Measurements from ENCODE around the gene PRPF8.

The PRPF8 gene

DNA sequence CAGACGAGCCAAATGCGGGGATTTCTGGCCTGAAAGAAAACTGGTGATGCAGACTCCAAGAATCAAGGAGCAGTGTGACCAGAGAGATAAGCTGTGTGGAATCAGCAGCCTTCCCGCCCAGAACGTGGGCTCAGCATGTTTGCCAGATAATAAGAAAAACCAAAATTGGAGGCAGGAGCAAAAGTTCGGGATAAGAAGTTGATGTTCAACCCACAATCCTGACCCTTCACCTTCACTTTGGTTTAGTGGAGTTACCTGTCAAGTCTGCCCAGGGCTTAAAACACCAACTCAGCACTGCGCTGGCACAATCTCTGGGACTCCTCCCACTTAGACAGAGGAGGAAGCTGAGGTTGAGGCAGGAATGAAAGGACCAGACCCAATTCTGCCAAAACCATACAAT, 59.1 kb downstream of the PRPF8 start:
- no peak for DNase-seq (ENCODE audit: low read depth)

DNA sequence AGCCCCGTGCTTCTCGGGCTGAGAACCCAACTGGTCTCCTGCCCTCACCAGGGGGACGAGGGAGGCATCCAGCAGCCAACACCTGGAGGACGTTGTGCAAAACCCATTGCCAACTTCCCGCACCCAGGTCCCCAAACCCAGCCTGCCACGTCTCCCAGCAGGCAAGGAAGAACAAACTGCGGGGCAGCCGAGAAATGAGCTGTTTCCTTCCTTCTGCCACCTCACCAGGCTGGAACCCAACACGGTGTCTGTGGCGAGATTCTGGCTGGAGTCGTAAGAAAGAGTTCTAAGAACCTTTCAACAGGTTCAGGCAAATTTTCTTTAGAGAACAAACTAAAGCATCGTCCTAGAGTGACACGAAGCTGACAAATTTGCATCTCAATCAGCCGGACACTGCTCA, 59.6 kb downstream of the PRPF8 start:
- DNase-seq (ENCODE audit: low read depth) = no peak

DNA sequence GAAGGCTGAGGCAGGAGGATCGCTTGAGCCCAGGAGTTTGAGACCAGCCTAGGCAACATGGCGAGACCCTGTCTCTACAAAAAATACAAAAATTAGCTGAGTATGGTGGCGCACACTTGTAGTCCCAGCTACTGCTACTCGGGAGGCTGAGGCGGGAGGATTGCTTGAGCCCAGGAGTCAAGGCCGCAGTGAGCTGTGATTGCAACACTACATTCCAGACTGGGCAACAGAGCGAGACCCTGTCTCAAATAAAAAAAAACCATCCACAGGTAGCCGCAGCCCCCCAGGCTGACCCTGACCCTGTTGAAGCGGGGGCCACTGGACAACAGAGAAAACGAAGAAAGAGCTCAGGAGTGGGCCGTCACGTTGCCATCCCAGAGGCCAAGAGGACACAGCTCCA, 60.0 kb downstream of the PRPF8 start:
- no peak for DNase-seq (ENCODE audit: low read depth)

DNA sequence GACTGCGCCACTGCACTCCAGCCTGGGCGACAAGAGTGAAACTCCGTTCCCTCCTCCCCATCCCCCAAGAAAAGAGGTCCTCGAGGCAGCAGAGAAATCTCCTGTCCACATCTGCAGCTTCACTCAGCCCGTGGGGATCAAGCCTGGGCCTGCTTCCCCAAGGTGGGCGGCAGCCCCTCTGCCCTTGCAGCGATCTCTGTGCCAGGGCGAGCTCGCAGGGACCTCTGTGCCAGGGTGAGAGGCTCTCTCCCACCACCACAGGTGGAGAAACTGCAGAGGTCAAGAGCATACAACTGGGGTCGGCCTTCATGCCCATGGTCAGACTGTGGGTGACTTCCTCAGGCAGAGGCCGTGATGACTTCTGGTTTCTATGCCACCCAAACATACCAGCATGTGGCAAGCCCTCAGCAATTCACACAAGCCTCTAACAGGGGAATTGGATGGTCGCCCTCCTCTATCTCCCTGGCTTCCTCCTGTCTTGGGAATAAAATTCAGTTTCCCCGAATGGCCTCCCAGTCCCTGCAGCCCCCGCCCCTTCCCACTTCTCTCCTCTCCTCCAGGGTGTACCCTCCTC, 61.5 kb downstream of the PRPF8 start:
- DNase-seq (ENCODE audit: low read depth) = no peak

DNA sequence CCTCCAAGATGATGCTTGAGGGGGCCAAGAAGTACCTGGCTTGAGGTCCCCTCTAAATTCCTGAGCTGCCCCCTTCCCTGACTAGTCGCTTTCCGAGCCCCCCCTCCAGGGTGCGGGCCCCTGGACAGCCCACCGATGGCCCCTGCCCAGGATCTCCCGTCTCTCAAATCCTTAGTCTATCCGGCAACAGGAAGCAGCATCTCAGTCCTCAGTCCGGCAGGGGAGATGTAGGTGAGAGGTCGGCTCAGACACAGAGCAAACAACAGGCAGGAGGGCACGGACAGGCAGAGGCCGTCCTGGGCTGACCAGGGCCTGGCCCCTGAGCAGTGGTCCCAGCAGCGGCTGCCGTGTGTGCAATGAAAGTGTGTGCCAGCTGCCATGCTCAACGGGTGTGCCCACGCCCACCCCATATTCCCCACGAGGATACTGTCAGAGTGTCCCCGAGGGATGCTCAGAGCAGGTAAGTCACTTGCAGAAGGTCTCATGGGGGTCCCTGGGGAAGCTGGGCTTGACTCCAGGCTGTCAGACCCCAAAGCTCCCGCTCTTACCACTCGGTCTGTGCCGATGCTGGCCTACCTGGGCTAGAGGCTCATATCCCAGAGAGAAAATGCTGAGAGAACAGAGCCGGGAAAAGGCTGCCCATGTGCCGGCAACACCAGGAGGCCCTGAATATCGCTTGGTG, 63.3 kb downstream of the PRPF8 start:
- DNase-seq (ENCODE audit: low read depth) = no peak

DNA sequence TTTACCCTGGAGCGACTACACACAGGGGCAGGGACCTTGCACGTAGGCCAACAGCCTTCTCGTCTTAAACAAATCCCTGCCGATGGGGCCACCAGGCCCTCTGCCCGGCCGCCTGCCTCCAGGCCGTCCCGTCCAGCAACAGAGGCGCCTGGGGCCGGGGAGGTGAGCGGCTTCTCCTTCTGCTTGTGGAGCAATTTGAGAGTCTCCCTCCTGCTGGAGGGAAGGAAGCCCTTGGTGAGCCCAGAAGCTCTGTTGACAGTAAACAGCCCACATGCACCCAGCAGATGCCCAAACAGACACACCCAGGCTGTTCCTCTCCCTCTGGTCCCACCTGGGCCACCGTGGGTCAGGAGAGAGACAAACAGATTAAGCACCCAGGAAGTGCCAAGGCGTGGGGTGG, 64.2 kb downstream of the PRPF8 start:
- DNase-seq (ENCODE audit: low read depth) = no peak

DNA sequence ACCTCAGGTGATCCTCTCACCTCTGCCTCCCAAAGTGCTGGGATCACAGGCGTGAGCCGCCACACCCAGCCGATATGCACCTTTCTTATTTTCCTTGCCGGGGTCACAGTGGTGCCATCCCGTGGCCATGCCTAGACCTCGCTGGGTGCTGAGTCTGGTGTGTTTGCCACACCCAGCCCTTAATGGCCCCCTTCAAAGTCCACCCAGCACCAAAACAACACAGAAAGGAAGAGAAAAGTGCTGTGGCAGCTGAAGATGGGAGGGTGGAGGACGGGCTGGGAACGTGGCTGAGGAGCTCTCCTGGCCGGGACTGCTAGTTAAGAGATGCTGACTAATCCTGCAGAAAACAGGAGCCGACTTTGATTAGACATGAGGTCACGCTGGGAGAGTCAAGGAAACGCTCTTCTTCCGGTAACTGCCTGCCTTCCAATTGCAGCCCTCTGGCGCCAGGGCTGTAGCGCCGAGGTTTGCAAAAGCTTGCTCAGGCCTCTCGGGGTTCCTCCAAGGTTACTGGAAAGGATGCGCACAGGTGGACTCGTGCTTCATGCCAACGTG, 67.0 kb downstream of the PRPF8 start:
- DNase-seq (ENCODE audit: low read depth) = no peak

DNA sequence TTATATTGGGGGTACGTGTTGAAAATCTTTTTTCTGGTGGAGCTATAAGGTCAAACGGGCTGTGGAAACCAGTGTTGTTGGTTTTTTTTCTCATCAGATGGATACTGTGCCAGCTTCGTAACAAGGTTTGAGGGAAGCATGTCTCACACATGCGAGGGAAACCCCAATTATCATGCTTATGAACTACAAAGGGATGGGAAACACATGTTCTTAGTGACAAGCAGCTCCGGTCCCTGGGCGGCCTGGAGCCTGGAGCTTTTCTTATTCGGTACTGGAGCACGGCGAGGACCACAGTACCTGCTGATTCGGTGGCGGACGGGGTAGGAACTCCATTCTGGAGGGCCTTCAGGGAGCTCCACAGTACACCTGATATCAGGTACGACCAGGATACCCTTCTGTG, 68.6 kb downstream of the PRPF8 start:
- no peak for DNase-seq (ENCODE audit: low read depth)

DNA sequence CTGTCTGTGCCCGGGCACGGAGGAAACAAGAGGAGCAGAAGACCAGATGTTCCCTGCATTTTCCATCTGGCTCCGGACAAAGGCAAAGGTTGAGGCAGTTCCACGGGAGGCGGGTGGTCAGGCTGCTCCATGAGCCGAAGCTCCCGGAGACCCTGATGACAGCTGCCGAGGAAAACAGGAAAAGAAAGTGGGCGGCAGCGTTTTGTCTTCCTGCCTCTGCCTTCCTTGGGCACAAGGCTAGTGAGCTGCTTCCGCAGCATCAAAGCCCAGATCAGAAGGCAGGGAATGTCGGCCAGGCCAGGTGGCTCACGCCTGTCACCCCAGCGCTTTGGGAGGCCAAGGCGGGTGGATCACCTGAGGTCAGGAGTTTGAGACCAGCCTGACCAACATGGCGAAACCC, 72.3 kb downstream of the PRPF8 start:
- no peak for DNase-seq (ENCODE audit: low read depth)

DNA sequence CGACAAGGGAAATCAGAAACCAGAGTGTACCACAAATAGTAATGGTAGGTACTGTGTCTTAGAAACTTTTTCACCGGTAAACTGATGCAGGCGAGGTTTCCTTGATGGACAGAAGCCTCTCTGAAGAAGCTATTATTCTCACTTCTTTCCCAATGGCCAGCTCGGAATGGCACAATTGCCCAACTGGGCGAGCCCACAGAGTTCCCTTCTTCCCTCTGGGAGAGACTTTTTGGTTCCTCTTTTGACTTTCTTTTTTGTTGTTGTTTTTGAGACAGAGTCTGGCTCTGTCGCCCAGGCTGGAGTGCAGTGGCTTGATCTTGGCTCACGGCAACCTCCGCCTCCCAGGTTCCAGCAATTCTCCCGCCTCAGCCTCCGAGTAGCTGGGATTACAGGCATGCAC, 73.0 kb downstream of the PRPF8 start:
- no peak for DNase-seq (ENCODE audit: low read depth)

DNA sequence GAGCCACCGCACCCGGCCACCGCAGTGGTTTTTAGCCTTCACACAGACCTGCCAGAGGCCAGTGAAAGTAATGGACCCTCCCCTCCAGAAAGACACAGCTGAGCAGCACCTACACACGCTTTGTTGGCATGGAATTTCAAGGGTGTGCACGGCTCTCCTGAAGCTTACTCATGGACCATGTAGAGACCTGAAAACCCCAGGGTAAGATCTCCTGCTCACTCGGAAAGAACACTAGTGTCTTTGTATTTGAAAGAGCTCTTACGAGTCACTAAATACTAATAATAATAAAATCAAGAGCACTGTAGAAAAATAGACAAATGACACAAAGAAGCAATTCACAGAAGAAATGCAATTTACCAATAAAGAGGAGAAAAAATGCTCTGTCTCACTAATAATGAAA, 76.0 kb downstream of the PRPF8 start:
- no peak for DNase-seq (ENCODE audit: low read depth)

DNA sequence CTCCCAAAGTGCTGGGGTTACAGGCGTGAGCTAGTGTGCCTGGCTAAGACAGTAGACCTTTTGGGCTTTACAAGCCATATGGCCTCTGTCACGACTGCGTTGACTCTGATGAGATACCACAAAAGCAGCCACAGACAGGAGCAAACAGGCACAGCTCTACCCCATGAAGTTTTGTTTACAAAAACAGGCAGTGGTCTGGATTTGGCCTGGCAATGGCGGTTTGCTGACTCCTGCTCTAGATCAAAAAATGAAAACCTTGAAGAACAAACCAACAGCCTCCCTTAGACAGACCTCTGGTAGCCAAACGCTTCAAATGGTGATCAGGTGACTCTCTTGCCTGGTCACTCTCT, 76.7 kb downstream of the PRPF8 start:
- no peak for DNase-seq (ENCODE audit: low read depth)

DNA sequence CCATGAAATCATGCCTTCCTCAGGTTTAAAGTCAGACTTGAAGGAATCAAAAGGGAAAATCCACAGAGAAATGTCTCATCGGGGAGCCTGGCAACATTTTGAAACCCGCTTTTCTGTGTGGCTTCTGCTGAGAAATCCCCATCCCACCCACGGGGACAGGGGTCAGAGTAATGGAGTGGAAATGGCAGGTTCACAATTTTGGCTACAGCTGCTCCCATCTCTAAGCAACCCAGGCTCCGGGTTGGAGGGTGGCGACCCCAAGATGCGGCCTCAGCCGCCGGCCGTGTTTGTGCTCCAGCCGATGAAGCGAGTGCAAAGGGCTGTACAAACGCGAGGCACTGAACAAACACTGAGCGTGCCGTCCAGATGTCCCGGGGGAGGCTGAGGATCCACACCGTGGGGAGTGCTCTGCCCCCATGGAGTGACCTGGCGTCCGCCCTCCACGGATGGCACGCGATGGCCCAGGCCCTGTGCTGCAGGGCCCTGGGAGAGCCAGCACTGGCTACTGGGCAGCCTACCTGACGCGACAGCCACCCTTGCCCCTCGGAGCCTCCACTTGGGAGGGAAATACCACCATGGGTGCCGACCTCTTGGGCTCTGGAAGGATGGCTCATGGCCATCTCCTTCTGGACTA, 78.2 kb downstream of the PRPF8 start:
- no peak for DNase-seq (ENCODE audit: low read depth)

DNA sequence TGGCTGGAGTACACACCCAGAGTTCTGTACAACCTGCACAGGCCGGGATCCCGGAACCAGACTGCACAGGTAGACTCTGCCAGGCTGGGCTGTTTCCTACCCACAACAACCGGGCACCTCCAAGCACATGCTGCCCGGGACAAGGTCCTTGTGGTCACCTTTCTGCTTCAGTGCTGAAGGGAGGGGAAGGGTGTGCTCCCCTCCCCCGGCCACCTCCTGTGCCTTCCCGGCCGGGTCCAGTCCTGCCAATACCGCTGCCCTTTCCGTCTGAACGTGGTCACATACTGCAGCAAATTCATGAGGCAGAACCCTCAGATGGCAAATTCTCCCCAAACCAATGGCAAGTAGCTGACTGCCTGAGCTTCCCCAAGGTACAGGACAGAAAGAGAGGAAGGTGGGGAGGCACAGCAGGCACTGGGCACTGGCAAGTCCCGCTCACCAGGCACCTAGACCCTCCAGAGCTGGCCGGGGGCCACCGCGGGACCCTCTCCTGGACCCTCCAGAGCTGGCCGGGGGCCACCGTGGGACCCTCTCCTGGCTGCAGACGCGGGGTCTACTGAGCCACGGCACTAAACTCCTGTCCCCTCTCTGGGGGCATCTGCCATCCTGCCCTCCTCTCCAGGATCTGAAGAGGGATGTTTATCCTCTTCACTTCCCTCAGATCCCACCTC, 78.9 kb downstream of the PRPF8 start:
- no peak for DNase-seq (ENCODE audit: low read depth)

DNA sequence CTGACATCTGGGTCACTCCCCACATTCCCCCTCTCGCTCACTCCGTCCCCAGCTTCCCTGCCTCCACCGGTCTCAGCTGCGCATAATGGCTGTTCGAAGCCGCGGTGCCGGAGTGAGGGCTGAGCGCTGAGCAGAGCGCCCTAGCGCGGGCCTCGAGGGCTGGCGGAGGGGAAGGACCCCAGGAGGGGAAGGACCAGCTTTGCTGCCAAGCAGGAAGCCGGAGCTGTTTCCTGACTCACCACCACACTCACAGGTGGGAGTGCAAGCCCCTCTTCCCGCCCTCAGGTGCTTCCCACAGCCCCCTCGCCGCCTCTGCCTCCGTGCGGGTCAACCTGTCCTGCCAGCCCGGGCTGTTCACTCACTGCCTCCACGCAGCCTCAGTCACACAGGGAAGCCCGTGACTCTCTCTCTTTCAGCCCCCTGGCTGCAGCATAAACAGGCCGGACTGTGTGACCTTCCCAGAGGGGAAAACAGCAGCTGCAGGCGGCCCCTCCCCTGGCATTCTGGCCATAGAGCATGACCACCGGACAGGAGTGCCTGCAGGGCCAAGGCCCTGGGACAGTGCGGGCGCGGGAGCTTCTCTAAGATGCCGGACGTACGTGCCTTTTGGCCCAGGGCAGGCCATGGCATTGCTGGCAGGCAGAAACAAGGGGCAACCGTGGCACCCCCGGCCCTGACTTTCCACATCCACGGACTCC, 79.7 kb downstream of the PRPF8 start:
- DNase-seq (ENCODE audit: low read depth) = no peak

DNA sequence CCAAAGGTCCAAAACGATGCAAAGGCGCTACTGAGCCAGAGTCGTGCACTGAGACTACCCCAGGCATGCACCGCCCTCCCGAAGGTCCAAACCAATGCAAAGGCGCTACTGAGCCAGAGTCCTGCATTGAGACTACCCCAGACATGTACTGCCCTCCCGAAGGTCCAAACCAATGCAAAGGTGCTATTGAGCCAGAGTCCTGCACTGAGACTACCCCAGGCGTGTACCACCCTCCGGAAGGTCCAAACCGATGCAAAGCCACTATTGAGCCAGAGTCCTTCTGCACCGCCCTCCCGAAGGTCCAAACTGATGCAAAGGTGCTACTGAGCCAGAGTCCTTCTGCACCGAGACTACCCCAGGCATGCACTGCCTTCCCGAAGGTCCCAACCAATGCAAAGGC, 83.1 kb downstream of the PRPF8 start:
- no peak for DNase-seq (ENCODE audit: low read depth)
